Heart left ventricle (tissue), 13 donors: ENCODE results near the gene NCAPG.

Source experiments
- CTCF ChIP-seq, 12 donors: fragments of 200-600 bp; sonication (generic) in 4 of 12; IDR thresholded peaks; one replicate each; pipeline versions ENCODE4 v1.5.0 to v1.8.0; 2018 to 2022; ENCODE audit warnings: antibody characterized with exemption in 12 of 12, mild to moderate bottlenecking in 5 of 12
- POLR2A ChIP-seq, 2 donors: fragments of 450-650 bp; IDR thresholded peaks; one replicate each; pipeline ENCODE4 v1.6.1; 2017; ENCODE audit warnings: antibody characterized with exemption in 2 of 2, mild to moderate bottlenecking in 2 of 2, moderate library complexity in 2 of 2
- donor health status: ischemic (EF 13 %, LVEDD 7.1; RV severe dilation, severe dysfunction).
- donor health status: DM: no; HTN: yes; CAD: no.
- donor health status: DM: no; HTN: no; CAD: no.
- donor health status: ischemic (EF 25% LVEDD 6.9; RV normal size, moderate dysfunction).
- donor health status: ischemic (EF 25% LVEDD 5.7; RV mildly dilated, moderate dysfunction).
- donor health status: ischemic (EF 35%, LVEDD 5.7; RV mildly dilated, moderate dysfunction).
- donor health status: nonischemic (EF 11% LVEDD 7.7; RV severe dilation, severe dysfunction).
- donor health status: DM: yes; HTN: yes; CAD: no.
- donor health status: PGD.
- donor health status: ischemic (EF 29% LVEDD 5.4; RV normal size, mild dysfunction).
- donor health status: nonischemic (EF 23%, LVEDD 6.1; RV moderate dilation, normal function).

DNA sequence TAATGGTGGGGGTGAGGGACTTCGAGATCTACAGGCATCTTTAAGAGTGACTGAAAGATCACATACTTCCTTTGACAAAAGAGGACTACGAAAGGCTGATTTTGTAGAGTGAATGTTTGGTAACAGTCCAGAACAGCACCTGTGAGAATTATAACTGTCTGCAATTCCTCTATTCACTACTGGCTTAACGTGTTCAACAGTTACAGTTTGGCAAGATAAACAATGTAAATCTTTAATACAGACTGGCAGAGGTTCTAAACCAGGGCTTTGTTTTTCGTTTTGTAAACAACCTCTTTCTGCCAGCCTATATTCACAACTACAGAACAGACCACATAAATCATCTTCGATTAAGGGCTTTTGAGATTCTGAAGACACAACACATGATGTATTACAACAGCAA, 66.9 kb downstream of the NCAPG start:
- TF ChIP-seq CTCF (IDR thresholded peaks at IDR 0.05) (no peak), POLR2A (IDR thresholded peaks at IDR 0.05) (no peak)
